IgD-negative memory B cell (primary cell): ENCODE results near the gene PARD6G. TPM values are rescaled to one million over a fixed set of nuclear protein-coding genes. Genes with fewer than 3 reads are reported as not detected.

ENCODE experiments used
- H3K27ac Mint-ChIP-seq, 3 donors: one replicate each; pipeline ENCODE4 v1.8.0; 2020 to 2022; ENCODE audit warnings: mild to moderate bottlenecking in 3 of 3, mixed read lengths in 3 of 3, moderate library complexity in 1 of 3
- H3K27me3 Mint-ChIP-seq: one replicate; pipeline ENCODE4 v1.8.0; 2021; ENCODE audit warnings: mixed read lengths
- H3K36me3 Mint-ChIP-seq: one replicate; pipeline ENCODE4 v1.8.0; 2020; ENCODE audit warnings: mild to moderate bottlenecking, mixed read lengths
- H3K4me1 Mint-ChIP-seq, 3 donors: one replicate each; pipeline ENCODE4 v1.8.0; 2020 to 2022; ENCODE audit warnings: mixed read lengths in 3 of 3, mild to moderate bottlenecking in 1 of 3
- H3K4me3 Mint-ChIP-seq, 4 donors: one replicate each; pipeline ENCODE4 v1.8.0; 2020 to 2022; ENCODE audit warnings: mild to moderate bottlenecking in 4 of 4, mixed read lengths in 4 of 4, moderate library complexity in 3 of 4
- H3K9me3 Mint-ChIP-seq, 3 donors: one replicate each; pipeline ENCODE4 v1.8.0; 2020 to 2021; ENCODE audit warnings: mixed read lengths in 3 of 3, mild to moderate bottlenecking in 1 of 3
- polyA plus RNA-seq: library from polyadenylated mRNA; unstranded; fragments of 300-500 nt; fragmentation: Illumina TruSeq; gene quantifications from one replicate; pipeline ENCODE4 v1.2.3, GENCODE V29; 2021

PARD6G gene
- polyA plus RNA-seq, 1 donor from 2014 or later, result not detected

DNA sequence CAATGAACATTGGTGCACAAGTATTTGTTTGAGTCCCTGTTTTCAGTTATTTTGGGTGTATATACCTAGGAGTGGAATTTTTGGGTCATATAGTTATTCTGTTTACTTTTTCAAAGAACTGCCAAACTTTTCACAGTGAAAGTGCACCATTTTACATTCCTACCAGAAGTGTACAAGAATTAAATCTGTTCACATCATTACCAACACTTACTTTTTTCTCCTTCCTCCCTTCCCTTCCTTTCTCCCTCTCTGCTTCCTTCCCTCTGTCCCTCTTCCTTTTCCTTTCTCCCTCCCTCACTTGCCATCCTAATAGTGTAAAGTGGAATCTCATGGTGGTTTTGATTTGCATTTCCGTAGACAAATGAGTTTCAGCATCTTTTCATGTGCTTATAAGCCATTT, 126.4 kb downstream of the PARD6G start:
- peaks cover 5 to 14% (median 6%) of the 10 kb centered on the region in 3 donors for H3K4me1 Mint-ChIP-seq
- H3K9me3 Mint-ChIP-seq, result no peaks in the 10 kb centered on the region
- peaks cover 24% of the 10 kb centered on the region for H3K36me3 Mint-ChIP-seq
- peak overlapping the region in 1 of 3 donors; percentile 0 for H3K27ac Mint-ChIP-seq
- no peak overlapping the region for H3K4me3 Mint-ChIP-seq
- no peaks in the 10 kb centered on the region for H3K27me3 Mint-ChIP-seq

DNA sequence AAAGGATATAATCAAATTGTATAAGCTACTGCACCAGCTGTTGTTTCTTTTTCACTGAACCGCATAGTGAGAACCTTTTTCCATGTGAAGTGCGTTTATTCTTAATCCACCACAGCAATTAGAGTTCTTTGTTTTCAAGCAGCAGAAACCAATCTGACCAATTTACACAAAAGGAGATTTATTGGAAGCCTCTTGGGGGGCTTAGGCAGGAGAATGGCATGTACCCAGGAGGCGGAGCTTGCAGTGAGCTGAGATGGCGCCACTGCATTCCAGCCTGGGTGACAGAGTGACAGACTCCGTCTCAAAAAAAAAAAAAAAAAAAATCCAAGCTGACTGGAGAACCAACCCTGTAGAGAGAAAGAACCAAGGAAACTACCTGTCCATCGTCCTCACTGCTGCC, 128.2 kb downstream of the PARD6G start:
- Mint-ChIP-seq H3K4me3 (no peak overlapping the region), H3K27me3 (no peaks in the 10 kb centered on the region), H3K4me1 (peaks cover 14 to 26% (median 18%) of the 10 kb centered on the region in 3 donors), H3K9me3 (no peaks in the 10 kb centered on the region), H3K36me3 (peaks cover 24% of the 10 kb centered on the region), H3K27ac (no peak overlapping the region)

DNA sequence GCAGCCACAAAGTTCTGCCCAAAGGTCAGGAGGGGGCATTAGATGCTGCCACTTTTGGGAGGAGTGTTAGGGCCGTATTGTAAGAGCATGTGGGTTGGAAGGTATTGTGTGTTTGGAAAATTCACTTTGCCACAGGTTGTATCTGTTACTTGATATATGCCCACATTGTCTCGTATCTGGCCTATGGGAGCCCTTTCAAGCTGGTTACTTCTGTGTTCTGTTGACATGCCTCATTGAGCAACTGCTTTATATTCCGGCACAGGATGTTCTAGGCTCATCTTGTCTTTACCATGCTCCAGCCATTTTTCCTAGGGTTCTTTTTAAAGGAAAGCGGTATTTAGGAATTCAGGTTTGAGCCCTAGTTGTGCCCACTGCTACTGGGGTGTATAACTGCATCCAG, 132.3 kb downstream of the PARD6G start:
- peaks cover 23 to 29% (median 28%) of the 10 kb centered on the region in 3 donors for H3K4me1 Mint-ChIP-seq

DNA sequence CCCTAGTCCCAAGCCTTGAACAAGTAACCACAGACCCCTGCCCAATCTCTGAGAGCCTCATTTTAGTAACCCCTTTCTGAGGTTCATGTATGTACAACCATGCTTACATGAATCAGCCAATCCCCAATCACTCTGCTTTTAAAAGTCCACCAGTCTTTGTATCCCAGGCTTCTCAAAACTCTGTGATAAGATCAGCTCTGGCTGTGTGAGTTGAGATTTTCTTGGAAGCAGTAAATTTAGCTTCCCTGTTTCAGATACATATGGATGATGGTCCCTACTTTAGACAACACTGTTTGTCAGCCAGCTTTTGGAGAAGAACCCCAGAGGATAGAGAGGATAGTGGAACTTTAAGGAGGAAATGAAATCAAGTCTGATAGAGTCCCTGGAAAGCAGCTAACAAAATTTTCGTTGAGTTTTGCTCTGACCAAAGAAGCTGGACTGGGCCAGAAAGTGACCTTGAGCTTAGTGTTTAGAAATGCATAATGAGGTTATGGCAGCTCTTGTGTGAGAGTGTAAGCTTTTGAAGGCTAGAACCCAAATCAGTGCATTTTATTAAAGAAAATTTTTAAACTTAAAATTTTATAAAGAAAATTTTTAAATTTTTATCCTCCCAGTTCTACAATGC, 134.6 kb downstream of the PARD6G start:
- H3K27ac Mint-ChIP-seq, result peak overlapping the region in 1 of 3 donors; percentile 28
- peaks cover 30 to 35% (median 32%) of the 10 kb centered on the region in 3 donors for H3K4me1 Mint-ChIP-seq
- peaks cover 4% of the 10 kb centered on the region for H3K36me3 Mint-ChIP-seq
- no peaks in the 10 kb centered on the region for H3K27me3 Mint-ChIP-seq
- H3K9me3 Mint-ChIP-seq, result no peaks in the 10 kb centered on the region
- peak overlapping the region in 1 of 4 donors; percentile 75 for H3K4me3 Mint-ChIP-seq

More for the DNA sequence above, 132.3 kb downstream of the PARD6G start:
- H3K36me3 Mint-ChIP-seq, result peaks cover 12% of the 10 kb centered on the region
- no peaks in the 10 kb centered on the region for H3K27me3 Mint-ChIP-seq
- peak overlapping the region in 1 of 3 donors; percentile 41 for H3K27ac Mint-ChIP-seq
- peak overlapping the region in 1 of 4 donors; percentile 30 for H3K4me3 Mint-ChIP-seq
- H3K9me3 Mint-ChIP-seq, result no peaks in the 10 kb centered on the region

DNA sequence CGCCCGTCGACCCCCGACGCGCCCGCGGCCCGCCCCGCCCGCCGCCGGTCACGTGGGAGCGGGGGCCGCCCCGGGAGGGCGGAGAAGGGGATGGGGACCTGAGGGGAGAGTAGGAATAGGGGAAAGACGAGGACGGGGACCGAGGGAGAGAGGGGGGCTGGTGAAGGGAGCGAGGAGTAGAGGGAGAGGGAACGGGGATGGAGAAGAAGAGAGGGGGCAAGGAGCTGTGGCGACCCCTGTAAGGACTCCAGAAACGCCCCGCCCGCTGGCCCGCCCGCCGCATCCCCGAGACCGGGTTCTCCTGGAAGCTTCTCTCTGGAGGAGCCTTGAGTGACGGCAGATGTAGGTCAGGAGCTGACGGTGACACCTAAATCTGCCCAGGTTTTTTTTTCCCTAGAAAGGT, 137.6 kb downstream of the PARD6G start:
- no peaks in the 10 kb centered on the region for H3K9me3 Mint-ChIP-seq
- H3K4me3 Mint-ChIP-seq, result peak overlapping the region; percentile 84 to 94 (median 89)
- H3K36me3 Mint-ChIP-seq, result no peaks in the 10 kb centered on the region
- H3K27me3 Mint-ChIP-seq, result peaks cover 2% of the 10 kb centered on the region
- H3K27ac Mint-ChIP-seq, result peak overlapping the region; percentile 76 to 86 (median 80)
- H3K4me1 Mint-ChIP-seq, result peaks cover 40 to 49% (median 46%) of the 10 kb centered on the region in 3 donors

DNA sequence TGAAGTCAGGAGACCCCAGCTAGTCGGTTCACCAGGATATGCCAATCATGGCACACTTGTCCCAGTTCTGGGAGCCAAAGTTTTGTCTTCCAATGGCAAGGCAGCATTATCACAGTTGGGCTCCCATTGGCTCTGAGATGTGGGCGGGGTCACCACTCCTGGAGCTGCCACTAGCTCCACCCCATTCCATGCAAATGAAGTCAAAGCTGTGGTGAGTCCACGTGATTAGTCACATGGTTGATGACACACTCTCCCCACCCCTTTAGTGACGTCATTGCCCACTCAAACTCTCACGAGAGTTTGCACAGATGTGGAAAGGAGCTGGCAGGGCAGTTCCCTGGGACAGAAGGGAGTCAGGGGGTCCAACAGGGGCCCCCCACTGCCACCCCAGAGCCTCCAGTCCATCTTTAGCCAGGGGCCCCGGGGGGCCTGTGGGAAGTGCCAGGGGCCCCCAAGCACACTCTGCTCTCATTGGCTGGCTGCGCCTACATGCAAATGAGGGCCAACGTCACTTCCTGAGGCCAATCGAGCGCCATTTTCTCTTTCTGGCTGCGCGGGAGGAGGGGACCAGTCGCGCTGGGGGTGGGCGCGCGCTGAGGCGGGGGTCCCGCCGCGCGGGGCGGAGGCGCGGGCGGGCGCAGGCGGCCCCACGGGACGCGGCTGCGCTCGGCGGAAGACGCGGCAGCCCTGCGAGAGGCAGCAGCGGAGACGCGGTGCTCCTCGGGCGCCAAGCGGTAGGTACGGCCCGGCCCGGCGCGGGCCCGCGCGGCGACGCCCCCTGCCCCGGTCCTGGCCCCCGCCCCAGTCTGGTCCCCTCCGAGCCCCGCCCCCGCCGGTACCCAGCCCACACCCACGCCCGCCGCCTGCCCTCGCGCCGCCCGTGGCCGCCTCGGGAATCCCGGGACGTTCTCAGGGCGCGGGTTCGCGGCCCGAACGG, 138.3 kb downstream of the PARD6G start, which contains the start of gene ADNP2:
Gene ADNP2 (plus strand): TSS at position 524 of the 937 bp plus-strand sequence. CDS start 8,281 bp downstream, outside the sequence.
- Mint-ChIP-seq H3K4me3 (peak within 1 kb of the TSS; percentile 84 to 94 (median 89)), H3K27ac (peak within 1 kb of the TSS; percentile 94 to 95 (median 95)), H3K27me3 (peaks cover 2% of the 10 kb centered on the region), H3K36me3 (no peaks in the 10 kb centered on the region), H3K9me3 (no peaks in the 10 kb centered on the region), H3K4me1 (peaks cover 39 to 46% (median 45%) of the 10 kb centered on the region in 3 donors)

DNA sequence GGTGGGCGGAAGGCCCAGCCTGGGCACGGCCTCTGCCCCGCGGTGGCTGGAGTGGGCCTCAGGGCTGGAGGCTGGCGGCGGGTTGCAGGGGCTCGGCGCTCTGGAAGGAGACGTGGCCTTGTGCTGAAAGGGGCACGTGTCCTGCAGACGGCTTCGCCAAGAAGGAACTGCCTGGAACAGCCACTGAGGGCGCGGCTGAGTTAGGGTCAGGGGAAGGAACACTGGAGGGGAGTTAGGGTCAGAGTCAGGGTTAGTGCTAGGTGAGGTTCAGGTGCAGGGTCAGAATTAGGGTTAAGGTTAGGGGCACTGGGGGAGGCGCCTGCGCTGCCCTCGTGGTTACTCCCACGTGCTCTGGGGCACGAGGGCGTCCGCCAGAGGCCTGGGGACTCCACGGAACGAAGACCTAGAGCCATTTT, 139.2 kb downstream of the PARD6G start:
- H3K36me3 Mint-ChIP-seq, result no peaks in the 10 kb centered on the region
- no peaks in the 10 kb centered on the region for H3K9me3 Mint-ChIP-seq
- H3K4me1 Mint-ChIP-seq, result peaks cover 39 to 45% (median 41%) of the 10 kb centered on the region in 3 donors

DNA sequence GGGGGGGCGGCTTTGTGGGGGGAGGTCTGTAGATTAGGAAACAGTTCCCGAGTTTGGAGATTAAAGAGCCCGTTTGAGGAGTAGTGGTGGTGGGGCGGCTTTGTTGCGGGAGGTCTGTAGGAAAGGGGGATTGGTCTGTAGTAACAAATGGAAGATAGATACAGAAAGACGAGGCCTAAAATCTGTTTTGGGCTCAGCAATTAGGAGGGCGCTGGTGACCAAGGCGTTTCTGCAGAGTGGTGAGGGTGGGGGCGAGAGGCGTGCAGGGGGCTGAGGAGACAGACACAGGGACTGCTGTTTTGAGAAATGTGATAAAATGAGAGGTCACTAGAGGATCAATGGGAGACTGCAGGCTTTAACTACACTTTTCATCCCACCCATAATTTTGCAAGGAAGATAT, 139.9 kb downstream of the PARD6G start:
- peaks cover 39 to 45% (median 41%) of the 10 kb centered on the region in 3 donors for H3K4me1 Mint-ChIP-seq
- H3K4me3 Mint-ChIP-seq, result peak overlapping the region in 3 of 4 donors; percentile 33 to 85 (median 75)
- H3K9me3 Mint-ChIP-seq, result no peaks in the 10 kb centered on the region
- peak overlapping the region in 1 of 3 donors; percentile 94 for H3K27ac Mint-ChIP-seq
- H3K36me3 Mint-ChIP-seq, result no peaks in the 10 kb centered on the region
- peaks cover 2% of the 10 kb centered on the region for H3K27me3 Mint-ChIP-seq

More for the DNA sequence above, 139.2 kb downstream of the PARD6G start:
- peak overlapping the region; percentile 79 to 92 (median 87) for H3K4me3 Mint-ChIP-seq
- peak overlapping the region in 2 of 3 donors; percentile 94 to 95 for H3K27ac Mint-ChIP-seq
- peaks cover 2% of the 10 kb centered on the region for H3K27me3 Mint-ChIP-seq

Other genes starting within 250 kb of the PARD6G start
- 17.5 TPM for gene RBFA, start 213.1 kb downstream of the PARD6G start, polyA plus RNA-seq
- gene ADNP2, start 138.3 kb downstream of the PARD6G start, polyA plus RNA-seq, result 4.6 TPM